Measurements from ENCODE around the gene RAB3IL1.
"Not testable (repeated sequence)": the region's sequence is repeated elsewhere in the genome, so short reads cannot be mapped to it uniquely, and the experiment has no call there.

RAB3IL1 gene, protein sequence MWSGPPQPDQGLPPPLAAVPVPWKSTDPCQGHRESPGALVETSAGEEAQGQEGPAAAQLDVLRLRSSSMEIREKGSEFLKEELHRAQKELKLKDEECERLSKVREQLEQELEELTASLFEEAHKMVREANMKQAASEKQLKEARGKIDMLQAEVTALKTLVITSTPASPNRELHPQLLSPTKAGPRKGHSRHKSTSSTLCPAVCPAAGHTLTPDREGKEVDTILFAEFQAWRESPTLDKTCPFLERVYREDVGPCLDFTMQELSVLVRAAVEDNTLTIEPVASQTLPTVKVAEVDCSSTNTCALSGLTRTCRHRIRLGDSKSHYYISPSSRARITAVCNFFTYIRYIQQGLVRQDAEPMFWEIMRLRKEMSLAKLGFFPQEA

DNA sequence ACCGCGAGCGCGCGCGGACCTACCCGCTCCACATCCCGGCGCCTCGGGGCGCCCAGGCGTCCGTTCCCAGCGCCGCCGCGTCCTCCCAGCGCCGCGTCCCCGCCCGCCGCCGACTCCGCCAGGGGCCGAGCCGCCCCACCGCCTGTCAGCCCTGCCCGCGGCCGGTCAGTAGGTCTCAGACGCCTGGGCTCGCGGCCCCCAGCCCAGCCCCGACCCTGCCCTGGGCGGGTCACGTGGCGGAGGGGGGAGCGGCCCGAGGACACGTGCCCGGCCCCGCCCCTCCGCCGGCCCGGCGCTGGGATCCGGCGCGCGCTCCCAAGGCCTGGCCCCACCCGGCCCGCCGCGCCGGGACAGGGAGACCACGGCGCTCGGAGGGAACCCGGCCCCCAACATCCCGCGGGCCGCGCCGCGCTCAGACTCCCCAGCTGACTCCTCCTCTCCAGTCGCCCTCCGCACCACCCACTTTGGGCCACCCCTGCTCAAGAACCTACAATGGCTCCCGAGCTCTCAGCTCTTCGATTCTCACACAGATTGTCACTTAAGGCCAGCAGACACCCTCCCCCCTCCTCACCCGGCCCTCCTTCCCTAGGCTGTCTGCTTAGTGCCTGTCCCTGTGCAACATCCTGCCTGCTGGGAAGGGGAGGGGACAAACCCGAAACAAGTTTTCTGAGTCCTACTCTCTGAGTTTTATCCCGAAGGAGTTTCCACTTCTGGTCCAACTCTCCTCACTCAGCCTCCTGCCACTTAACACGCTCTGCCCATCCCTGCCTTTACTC lies at the start of gene RAB3IL1:
TSS of gene RAB3IL1 (minus strand) at position 233 of the 776 bp plus-strand sequence. CDS start at position 34, 199 bp downstream.
- peak; percentile 81 for DNase-seq

- peak; percentile 38 for DNase-seq
These were observed 49.4 kb upstream of the RAB3IL1 start for GRCh38 chr11:61966734-61967115.

GRCh38 chr11:61964666-61965271 lies 47.4 kb upstream of the RAB3IL1 start:
- not testable (repeated sequence) for DNase-seq

DNA sequence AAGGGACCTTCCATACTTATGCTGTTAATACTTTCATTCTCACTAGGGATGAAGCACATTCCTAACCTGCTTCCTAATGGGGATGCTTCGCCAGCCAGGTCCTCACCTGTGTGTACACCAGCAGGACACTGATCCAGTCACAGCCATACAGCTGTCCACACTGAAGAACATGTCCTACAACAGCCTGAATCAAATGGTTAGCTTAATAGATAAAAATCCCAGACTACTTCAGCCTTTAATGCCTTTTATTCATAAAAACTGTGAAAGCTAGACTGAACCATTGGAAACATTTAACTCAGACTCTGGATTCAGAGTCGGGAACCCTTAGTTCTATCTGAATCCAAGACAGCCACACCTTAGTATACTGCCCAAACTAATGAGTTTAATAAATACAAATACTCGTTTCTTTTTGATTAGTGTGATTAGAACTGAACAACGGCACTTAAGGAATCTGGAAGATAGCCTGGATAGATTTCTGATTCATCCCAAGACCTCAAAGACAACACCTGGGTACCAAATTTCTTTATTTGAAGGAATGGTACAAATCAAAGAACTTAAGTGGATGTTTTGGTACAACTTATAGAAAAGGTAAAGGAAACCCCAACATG lies 46.8 kb upstream of the RAB3IL1 start:
- DNase-seq, result no peak

- no peak for DNase-seq
These were observed 46.1 kb upstream of the RAB3IL1 start for GRCh38 chr11:61963282-61964057.

GRCh38 chr11:61963016-61963281 lies 45.6 kb upstream of the RAB3IL1 start:
- DNase-seq, result no peak

GRCh38 chr11:61962213-61963015 lies 45.0 kb upstream of the RAB3IL1 start:
- DNase-seq, result no peak

GRCh38 chr11:61961570-61962212 lies 44.3 kb upstream of the RAB3IL1 start:
- no peak for DNase-seq

- DNase-seq, result no peak
These were observed 43.2 kb upstream of the RAB3IL1 start for GRCh38 chr11:61960532-61960931.

- no peak for DNase-seq
These were observed 42.3 kb upstream of the RAB3IL1 start for GRCh38 chr11:61959678-61960077.

DNA sequence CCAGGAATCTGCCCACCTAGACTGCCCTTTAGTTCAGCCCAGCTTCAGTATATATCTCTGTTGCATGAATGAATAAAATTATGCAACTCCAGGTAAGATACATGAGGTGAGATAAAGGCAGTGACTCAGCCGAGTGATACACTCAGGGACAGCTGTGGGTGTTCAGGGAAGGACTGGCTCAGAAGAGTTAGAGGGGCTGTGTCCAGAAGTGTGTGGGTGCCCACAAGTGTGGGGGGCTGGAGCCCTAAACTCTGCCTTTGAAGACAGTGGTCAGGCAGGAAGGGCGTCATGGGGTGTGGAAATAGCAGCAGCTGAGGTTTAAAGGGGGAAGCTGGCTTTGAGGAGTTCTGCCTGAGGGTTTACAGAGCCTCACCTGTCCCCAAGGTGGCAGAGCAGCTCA lies 41.7 kb upstream of the RAB3IL1 start:
- DNase-seq, result no peak

DNA sequence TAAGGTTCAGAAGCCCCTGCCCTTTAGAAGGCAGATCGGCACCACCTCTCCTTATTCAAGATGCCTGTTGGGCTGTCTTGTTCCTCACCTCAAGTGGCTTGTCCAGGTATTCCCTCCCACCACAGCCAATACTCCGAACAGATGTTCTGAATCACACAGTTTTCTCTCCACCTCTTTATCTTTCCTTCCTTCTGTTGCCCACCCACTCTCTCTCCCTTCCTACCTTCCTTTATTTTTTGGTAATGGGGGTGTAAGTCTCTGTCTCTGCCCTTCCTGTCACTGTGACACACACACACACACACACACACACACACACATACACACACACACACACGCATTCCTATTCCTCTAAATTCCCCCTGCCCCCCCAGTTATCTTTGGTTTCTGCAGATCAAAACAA lies 41.2 kb upstream of the RAB3IL1 start:
- no peak for DNase-seq

- no peak for DNase-seq
These were observed 39.8 kb upstream of the RAB3IL1 start for GRCh38 chr11:61957021-61957770.

DNA sequence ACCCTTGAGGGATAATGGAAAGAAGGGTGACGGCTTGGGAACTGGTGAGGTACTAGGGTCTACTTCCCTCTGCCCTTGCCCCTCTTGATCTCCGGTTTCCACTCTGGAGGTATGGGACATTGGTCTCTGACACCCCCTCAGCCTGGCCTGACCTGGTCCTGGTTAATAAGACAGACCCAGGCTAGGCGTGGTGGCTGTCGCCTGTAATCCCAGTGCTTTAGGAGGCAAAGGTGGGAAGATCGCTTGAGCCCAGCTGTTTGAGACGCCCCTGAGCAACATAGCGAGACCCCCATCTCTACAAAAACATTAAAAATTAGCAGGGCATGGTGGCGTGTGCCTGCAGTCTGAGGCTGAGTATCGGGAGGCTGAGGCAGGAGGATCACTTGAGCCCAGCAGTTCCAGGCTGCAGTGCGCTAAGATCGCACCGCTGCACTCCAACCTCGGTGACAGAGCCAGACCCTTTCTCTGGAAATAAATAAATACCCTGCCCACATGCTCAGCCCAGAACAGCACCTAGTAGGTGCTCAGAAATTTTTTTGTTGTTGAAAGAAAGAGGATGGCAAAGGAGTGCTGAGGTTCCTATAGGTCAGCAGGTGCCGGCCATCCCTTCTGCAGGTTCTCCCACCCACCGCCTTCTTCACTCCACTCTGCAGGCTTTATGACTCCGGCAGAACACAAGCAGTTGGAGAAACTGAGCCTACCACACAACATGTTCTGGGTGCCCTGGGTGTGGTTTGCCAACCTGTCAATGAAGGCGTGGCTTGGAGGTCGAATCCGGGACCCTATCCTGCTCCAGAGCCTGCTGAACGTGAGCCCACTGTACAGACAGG lies 39.0 kb upstream of the RAB3IL1 start:
- no peak for DNase-seq

DNA sequence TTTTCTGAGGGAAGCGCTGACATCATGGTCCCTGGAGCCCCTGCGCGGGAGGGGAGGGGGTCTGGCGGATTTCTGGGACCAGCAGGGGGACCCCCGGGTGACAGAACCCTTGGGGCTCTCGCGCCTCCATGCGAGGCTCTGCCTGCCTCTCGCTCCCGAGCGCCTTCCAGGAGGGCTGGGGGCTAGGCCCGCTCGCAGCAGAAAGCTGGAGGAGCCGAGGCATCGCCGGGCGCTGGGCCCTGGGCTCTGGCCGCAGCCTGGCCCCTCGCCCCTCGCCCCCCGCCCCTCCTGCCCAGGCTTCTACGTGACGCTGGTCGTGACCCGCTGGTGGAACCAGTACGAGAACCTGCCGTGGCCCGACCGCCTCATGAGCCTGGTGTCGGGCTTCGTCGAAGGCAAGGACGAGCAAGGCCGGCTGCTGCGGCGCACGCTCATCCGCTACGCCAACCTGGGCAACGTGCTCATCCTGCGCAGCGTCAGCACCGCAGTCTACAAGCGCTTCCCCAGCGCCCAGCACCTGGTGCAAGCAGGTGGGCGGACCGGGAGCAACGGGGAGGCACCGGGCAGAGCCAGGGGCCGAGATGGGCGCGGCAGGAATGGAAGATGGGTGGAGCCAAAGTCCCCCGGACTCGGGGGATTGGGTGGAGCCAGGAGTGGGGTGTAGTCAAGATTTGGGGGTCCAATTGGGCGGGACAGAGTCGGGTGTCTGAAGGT lies 38.2 kb upstream of the RAB3IL1 start:
- DNase-seq, result peak; percentile 46

DNA sequence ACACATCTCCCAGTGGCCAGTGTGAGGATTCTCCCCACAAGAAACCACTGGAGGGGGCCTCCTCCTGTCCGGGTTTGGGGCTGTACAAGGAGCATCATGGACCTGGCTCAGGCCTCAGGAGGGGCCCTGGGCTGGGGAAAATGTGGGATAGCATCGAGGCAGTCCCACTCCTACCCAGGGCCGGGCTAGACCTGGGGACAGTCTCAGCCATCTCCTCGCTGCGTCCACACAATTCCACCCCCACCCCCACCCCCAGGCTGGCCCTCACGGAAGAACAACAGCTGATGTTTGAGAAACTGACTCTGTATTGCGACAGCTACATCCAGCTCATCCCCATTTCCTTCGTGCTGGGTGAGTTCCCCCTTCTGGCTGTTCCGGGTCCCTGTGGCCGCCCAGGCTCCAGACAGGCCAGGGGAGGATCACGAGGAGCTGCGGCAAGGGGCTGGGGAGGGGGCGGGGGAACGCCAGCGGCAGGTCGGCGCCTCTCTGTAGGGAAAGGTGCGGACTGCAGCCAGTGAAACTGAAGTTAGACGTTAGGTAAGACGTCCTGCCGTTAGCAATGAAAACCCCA lies 37.6 kb upstream of the RAB3IL1 start:
- DNase-seq, result peak; percentile 77

GRCh38 chr11:61954106-61954850 lies 36.9 kb upstream of the RAB3IL1 start:
- DNase-seq, result no peak

- not testable (repeated sequence) for DNase-seq
These were observed 36.3 kb upstream of the RAB3IL1 start for GRCh38 chr11:61953632-61954031.

All from femur (tissue), 1 donor.